Superior temporal gyrus (tissue), 1 donor: ENCODE measurements around the gene KLF7.
A peak's percentile ranks its signal among the peaks of the same experiment; 100 is the strongest.

Experiments
- DNase-seq: peaks from one replicate; pipeline ENCODE4 v3.0.0-alpha.2; 2016; ENCODE audit errors: extremely low spot score

KLF7 gene

DNA sequence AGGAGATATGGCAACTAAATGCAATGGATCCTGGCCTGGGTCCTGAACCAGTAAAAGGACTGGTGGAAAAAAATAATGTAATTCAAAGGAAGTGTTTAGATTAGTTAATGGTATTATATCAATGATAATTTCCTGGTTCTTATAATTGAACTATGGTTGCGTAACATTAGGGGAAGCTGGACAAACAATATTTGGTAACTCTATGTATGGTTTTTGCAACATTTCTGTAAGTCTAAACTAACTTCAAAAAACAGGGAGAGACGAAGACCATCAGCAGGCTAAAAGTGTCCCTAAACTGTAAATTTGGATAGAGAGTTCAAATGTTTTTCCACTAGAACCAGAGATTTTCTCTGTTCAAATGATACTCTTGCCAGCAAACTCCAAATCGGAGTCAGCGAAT, 36.9 kb downstream of the KLF7 start:
- no peak for DNase-seq

DNA sequence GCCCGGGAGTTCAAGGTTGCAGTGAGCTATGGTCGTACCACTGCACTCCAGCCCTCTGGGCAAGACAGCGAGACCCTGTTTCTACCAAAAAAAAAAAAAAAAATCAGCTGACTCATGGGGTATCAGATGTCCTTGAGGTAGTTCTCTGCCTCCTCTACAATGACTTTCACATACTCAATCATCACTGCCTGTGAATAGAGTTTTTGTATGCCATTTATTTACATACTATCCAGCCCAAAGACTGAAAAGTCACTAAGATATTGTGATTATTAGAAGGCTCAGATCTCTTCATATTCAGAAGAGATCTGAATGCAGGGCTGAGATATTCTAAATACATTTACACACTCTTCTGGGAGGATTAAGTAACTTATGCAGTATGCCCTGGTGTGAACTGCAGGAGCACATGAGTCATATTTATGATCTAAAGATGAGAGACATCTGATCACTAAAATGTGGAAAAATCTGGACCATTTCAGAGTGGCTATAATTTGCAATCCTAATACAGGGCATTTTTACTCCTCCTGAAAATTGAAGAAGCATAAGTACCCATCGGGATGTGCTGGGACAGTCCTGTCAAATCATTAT, 38.9 kb downstream of the KLF7 start:
- no peak for DNase-seq

DNA sequence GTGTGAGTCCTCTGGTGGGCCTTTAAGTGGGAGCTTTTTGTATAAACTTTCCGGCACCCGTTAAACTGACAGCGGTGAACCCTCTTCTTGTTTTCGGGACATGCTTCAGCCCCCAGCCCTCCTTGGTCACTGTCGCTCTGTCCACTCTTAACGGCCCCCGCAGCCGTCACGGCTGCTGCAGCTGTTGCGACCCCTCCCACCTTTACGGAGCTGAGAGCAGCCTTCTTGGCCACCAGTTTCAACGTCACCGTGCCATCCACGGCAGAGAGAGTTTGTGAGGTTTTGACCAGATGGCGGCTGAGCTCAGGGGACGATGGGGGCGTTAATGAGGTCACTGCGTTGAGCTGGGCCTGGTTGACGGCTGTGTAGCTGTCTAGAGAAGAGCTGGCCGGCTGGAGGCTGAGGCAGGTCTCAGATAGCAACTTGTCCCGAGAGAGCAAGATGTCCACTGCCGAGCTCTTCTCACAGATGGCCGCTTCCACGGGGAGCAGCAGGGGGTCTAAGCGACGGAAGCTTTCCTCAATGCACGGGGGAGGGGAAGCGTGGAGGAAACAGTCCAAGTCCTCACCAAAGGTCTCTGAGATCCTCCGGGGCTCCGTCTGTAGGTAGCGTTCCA, 41.9 kb downstream of the KLF7 start:
- DNase-seq, result no peak

DNA sequence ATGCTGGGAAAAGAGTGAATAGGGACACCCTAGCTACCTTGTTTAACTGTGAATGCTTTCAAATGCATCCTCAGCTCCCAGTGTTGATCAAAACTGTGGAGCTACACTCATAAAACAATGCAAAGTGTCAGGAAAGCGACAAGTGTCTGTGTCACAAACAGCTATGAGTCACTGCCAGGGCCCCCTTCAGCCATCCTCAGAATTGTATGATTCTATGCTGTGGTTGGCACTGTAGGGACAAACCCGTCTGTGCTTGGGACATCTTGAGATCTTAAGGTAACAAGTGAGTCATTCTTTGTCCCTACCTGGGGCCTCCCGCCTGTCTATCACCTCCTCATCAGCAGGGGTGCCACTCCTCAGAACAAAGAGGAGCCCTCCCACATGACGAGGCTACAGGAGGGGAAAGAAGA, 42.4 kb downstream of the KLF7 start:
- DNase-seq, result no peak

DNA sequence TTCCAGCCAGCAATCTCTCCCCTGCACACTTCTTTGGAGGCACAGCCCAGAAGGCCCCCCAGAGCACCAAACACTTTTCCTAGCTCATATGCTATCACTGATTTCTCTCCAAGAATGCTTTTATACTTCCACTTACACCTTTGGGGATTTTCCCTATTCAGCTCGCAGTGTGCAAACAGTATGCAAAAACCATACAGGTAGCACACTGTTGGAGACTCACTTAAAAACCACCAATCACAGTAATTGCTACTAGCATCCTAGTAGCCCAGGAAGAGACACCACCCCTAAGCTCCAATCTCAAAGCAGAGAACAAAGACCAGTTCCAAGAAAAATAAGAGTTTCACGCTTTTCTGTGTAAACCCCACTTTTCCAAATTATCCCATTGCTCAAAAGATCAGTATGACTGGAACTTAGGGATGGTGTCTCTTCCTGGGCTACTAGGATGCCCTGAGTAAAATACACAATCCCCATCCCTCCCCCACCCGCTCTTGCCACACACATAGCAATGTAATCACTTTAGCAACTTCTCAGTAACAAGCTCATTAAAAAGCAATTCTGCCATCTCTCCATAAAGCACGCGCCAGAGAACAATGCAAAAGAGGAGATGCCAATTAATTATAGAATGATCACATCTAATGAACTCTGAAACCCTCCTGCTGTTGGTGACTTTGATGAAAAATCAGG, 43.0 kb downstream of the KLF7 start:
- DNase-seq, result no peak

DNA sequence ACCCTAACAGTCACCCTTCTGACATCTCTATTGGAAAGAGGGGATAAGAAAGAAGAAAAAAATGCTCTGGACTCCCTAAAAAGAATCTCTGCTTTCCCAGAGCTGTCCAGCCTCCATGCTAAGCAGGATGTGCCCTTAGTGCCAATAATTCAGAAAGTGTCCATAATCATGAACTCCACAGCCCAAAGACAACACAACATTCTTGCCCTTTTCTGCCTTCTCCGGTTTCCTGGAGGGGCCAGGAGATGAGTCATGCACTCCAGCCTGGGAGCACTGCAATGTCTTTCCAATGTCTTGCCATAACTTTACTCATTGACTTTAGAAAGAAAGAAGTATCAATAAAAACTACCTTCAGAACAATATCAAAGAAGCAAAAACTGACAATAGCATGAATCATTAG, 44.0 kb downstream of the KLF7 start:
- no peak for DNase-seq

DNA sequence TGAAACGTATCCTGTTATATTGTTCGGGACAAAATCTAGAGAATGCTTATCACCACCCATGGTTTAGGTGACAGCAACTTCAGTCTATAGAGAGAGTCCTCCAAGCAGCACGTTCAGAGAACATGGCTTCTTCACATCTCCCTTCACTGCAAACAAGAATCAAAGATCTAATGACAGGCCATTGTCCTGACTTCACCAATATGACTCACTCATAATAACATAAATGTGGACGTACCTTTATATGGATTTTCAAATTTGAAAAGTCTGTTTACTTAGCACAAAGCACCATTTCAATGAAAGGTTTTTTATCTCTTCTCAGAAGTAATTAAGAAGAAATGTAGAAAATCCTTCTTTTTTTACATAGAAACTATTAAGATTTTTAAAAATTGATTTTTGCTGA, 46.7 kb downstream of the KLF7 start:
- no peak for DNase-seq

DNA sequence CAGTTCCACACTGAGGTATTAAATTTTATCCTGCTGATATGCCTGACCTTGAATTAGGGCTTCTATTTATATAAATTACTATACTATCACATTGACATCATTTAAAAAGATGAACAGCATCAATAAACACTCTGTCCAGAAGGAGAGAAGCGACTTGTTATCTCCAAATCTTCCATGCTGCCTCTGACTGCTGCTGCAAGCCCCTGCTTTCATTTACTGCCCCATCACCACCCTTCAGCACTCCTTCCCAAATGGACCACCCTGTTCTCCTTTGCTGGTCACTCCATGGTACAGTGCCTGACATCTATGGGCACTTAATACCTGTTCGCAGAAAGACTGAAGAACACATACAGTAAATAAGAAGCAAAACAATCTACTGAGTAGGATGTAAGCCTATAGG, 48.1 kb downstream of the KLF7 start:
- no peak for DNase-seq

DNA sequence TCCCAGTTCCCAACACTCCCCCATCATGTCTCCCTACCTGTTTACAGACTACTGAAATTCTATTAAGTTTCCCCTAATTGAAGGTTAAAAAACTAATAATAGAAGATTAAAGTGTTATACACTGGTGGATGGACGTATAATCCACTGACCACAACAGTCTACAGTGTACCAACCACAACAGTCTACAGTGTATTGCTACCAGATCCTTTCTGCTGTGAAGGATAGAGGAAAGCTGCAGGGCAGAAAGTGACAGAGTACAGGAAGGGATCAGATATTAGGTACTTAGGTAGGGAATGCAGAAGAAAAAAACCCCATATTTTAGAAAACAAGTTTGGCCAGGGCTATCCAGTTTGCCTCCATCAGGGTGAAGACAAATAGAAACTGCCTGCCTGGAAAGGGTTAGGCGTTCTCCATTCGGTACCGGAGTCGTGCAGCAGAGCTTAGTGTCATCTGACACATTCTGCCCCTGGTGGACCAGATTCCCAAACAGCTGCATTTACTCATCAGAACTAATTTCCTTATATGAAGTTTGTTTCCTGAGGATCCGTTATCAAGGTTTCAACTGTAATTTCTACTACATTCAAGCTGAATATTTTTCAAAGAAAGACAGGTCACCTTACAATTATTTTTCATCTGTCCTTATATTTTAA, 49.9 kb downstream of the KLF7 start:
- peak; percentile 88 for DNase-seq

DNA sequence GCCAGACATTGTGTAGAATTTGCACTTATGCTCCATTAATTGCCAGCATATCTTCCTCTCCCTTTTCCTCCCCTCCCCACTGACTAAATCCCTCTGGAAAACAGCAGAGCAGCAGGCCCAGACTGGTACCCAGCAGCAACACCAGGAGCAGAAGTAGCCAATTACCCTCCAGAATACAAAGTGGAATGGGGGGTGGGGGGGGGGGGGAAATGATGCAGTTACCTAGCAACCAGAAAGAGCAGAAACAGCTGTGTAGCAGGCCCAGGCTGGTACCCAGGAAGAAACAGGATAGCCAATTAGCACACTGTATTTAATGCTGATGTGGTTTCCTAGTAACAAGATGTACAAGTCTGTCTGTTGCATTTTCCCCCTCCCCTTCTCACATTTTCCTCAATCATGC, 52.3 kb downstream of the KLF7 start:
- DNase-seq, result peak; percentile 82

DNA sequence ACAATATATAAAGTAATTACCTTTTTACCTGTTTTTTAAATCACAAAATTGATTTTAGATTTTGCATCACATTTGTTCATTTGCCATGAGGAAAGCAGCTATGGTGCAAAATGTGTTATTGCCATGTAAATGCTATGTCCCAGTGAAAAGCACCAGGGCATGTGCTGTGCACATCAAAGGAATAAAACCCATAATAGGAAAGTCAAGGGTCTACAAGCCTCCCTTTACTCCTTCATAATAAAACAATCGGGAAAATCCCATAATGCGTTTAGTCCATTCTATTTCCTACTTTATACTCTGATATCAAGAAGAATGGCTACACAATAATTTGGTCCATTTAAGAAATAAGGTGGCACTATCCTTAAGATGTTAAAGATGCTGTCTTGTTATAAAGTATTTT, 53.0 kb downstream of the KLF7 start:
- peak; percentile 63 for DNase-seq

DNA sequence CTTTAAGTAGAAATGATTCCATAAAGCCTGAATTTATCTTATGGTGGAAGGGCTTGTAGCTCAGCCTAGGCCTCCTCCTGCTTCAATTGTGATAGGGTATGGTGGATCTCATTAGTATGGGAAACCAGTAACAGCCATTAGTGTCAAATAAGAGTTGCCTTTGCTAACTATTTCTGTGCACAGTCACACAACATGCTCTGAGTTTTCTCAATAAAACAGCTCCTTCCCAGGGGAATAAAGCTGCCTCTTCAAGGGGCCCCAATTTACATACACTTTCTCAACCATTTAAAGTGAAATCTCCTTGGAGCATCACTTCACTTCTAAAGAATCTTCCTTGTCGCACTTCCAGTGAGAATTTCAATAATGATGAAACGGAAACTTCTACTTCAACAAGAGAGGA, 53.4 kb downstream of the KLF7 start:
- DNase-seq, result no peak

DNA sequence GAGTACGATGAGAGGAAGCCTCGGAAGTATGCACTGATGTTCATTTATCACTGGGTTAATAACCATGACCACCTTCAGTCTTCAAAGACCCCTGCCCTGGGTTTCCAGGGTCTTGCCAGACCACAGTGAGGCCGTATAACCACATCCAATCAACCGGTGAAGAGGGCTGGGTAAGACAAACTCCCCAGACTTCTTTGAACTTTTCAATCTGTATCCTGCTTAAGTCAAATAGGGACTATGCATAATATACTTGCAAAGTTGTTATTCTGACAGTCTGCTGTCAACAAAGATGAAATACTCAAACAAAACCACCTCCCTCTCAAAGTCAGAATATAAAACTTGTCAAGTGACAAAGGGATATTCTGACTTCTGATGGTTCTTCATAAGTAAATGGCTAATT, 54.0 kb downstream of the KLF7 start:
- DNase-seq, result no peak

DNA sequence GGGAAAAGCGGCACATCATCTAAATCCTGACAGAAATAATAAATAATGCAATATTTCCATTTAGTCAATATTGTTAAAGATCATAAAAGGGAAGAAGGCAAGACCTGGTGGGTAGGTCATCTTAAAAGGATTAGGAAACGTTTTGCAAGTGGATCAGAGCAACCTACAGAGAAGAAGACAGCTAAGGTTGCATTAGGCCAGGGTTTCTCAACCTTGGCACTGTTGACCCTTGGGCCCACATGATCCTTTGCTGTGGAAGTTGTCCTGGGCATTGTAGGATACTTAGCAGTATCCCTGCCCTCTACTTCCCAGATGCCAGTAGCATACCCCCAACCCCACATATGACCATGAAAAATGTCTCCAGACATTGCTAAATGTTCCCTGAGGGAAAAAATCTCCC, 55.0 kb downstream of the KLF7 start:
- no peak for DNase-seq

DNA sequence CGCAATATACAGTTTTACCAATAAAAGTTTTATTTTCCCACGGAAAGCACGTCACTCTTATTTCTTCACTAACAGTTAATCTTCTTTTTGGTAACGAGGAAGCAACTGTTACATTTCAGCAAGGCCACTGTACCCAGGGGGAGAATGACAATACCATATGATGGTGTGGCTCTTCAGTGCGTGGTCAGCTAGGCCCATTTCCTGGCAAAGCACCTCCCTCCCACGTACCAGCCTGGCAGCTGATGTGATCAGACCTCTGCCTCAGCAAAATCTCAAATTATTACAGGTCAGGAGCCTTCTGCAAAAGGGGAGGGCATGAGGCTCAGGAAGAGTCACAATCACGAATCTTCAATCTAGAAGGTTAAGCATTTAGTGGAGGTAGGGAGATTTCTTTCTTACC, 55.4 kb downstream of the KLF7 start:
- peak; percentile 67 for DNase-seq

DNA sequence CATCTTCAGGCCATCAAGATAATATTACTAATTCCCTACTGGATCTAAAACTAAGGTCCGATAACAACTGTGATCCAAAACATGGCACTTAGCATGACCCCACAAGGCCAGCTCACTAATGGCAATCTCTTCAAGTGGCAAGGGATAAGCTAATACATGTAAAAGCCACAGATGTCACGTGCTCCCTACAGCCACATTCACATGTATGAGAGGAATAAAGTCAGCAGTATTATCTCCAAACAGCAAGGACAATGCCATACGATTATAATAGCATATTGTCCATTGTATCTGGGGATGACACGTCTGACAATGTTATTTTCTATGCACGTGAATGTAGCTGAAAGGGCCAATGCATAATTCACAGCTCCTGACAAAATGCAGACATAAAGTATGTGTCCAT, 56.0 kb downstream of the KLF7 start:
- peak; percentile 73 for DNase-seq

DNA sequence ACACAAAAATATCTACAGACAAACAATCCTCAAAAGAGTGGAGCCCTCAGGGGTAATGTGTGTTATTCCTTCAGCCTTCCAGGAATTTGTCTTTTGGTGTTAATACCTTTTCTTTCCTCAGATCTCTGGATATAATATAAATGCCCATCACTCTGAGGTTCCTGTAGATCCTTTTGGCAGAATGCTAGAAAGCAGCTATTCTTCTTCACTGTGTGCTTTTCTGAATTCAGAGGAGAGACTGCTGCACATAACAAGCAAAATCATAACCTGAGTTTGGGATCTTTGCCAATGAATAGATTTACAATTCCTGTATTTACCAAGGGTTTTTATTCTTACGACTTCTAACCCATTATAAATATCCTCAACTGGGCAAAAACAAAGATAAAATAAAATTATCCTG, 57.3 kb downstream of the KLF7 start:
- DNase-seq, result peak; percentile 70

DNA sequence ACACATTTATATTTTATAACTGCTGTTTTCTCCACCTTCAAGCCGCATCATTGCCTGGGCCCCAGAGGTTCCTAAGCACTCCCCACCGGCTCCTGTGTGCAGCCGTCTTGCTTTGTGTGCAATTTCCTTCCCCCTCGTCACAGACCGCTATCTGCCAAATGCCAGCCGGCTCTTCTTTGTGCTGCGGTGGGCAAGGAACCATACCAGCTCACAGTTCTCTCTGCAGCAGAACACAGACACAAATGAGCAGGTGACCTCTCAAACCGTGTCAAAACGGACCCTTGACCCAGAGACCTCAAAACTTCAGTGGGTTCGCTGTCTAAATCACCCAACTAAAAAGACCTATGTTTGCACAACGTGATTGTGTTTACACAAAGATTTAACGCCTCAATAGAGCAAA, 58.2 kb downstream of the KLF7 start:
- DNase-seq, result peak; percentile 80

DNA sequence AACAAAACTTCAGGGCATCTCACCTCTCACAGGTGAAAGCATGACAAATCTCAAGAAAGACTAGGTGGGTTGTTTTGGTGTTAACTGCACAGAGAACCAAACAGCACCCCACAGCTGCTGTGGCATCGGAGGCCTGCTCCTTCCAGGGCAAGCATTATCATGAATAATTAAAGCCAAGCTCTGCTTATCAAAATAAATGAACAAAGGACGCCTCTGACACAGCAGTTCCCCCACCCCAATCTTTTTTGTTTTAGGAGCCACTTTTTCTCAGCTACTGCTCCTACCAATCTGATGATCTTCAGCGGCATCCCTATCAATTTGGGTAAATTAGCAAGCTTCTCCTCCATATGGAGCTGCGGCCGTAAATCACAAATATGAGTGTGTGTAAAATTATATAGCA, 58.6 kb downstream of the KLF7 start:
- peak; percentile 70 for DNase-seq

DNA sequence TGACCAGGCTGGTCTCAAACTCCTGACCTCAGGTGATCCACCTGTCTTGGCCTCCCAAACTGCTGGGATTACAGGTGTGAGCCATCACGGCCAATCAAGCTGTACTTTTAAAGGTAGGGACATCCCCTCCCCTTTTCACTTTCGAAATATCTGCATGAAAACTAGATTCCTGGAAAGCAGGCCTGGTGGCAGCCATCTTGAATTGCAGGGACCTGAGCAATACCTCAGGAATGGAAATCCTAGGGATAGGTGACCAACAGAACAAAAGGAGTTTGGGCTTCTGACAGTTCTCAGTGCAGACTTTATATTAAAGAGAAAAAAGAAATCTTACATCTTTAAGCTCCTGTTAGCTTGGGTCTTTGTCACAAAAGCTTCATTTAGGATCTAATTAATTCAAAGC, 62.6 kb downstream of the KLF7 start:
- DNase-seq, result no peak

DNA sequence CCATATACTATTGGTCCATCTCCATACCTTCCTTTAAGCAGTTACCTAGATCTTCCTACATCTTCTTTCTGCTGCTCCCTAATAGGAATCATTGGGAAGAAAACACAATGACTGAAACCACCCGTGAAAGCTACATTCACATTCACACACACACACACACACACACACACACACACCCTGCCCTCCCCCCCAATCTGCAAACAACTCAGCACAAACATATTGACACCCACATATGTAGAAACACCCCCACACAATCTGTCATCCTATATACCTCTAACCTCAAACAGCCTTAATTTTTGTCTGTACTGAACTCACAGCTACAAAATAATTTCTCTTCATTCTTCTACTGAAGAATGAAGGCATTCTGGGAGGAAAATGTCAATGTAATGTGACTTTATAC, 63.8 kb downstream of the KLF7 start:
- DNase-seq, result no peak

DNA sequence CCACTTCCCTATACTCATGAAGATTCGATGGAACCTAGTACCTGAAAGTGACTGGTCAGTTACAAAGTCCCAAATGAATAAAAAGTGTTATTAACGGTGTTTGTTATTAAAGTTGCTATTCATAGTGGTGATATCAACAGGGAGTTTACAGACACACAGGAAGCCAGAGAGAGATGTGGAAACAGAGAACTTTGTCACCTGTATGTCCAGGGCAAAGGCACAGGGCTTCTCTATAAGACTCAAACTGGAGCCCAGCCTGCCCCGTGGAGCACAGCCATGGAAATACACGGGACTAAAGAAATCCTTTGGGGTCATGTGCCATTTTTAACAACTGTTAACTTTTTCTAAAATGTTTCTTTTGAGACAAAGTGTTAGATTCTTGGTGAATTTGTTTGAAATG, 68.5 kb downstream of the KLF7 start:
- no peak for DNase-seq

DNA sequence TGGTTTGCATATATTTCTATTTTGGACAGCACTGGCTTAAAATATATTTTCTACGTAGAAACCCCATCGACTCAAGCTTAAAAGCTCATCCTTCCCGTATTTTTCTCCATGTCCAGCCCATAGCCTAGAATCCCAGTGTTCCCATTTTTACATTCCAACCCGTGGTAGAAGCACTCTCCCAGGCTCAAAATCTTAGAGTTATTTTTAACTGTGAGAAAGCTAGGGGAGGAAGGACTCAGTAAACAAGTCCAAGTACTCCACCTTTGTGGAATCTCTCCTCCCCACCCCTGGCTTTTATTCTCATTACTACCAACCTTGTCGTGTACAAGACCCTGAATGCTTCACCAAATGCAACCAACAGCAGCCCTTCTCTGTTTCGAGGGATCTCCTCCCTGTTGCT, 69.8 kb downstream of the KLF7 start:
- DNase-seq, result no peak
